ENCODE results near the gene CUBN. TPM values are rescaled to one million over a fixed set of nuclear protein-coding genes. Genes with fewer than 3 reads are reported as not detected.

CUBN gene
- total RNA-seq, 1 experiment from 2014 or later: not detected

GRCh38 chr10:16949816-16950215 lies 179.8 kb downstream of the CUBN start:
- H3K27ac ChIP-seq (ENCODE audit: low read length): no peak overlapping the region
- H3K36me3 ChIP-seq (ENCODE audit: insufficient read depth, low read length): no peaks in the 10 kb centered on the region
- no peaks in the 10 kb centered on the region for H3K79me2 ChIP-seq (ENCODE audit: low read length)
- no peaks in the 10 kb centered on the region for H3K4me1 ChIP-seq (ENCODE audit: low read length)
- H3K9me2 ChIP-seq (replicated peaks; ENCODE audit: insufficient read depth, low read length): no peaks in the 10 kb centered on the region
- H3K4me3 ChIP-seq (ENCODE audit: low read length): no peak overlapping the region
- no peak for DNase-seq
- H3K9me3 ChIP-seq (ENCODE audit: low read length): no peaks in the 10 kb centered on the region
- H3K9ac ChIP-seq (ENCODE audit: low read length): no peak overlapping the region
- H2AFZ ChIP-seq (ENCODE audit: low read length): no peak overlapping the region
- H3K27me3 ChIP-seq (ENCODE audit: low read length): no peaks in the 10 kb centered on the region
- no peaks in the 10 kb centered on the region for H4K20me1 ChIP-seq (ENCODE audit: insufficient read depth, low read depth, low read length)
- H3K4me2 ChIP-seq (ENCODE audit: low read depth, low read length, poor library complexity, severe bottlenecking): no peak overlapping the region

GRCh38 chr10:16948361-16948760 lies 181.2 kb downstream of the CUBN start:
- Histone ChIP-seq H3K36me3 (ENCODE audit: insufficient read depth, low read length) (no peaks in the 10 kb centered on the region), H3K27ac (ENCODE audit: low read length) (no peak overlapping the region), H3K27me3 (ENCODE audit: low read length) (no peaks in the 10 kb centered on the region), H3K9me2 (replicated peaks; ENCODE audit: insufficient read depth, low read length) (no peaks in the 10 kb centered on the region), H4K20me1 (ENCODE audit: insufficient read depth, low read depth, low read length) (no peaks in the 10 kb centered on the region), H2AFZ (ENCODE audit: low read length) (no peak overlapping the region), H3K4me1 (ENCODE audit: low read length) (no peaks in the 10 kb centered on the region), H3K9ac (ENCODE audit: low read length) (no peak overlapping the region), H3K9me3 (ENCODE audit: low read length) (no peaks in the 10 kb centered on the region), H3K4me2 (ENCODE audit: low read depth, low read length, poor library complexity, severe bottlenecking) (no peak overlapping the region), H3K4me3 (ENCODE audit: low read length) (no peak overlapping the region), H3K79me2 (ENCODE audit: low read length) (no peaks in the 10 kb centered on the region)
- no peak for DNase-seq

GRCh38 chr10:16947069-16947468 lies 182.5 kb downstream of the CUBN start:
- Histone ChIP-seq H3K9ac (ENCODE audit: low read length) (no peak overlapping the region), H3K36me3 (ENCODE audit: insufficient read depth, low read length) (no peaks in the 10 kb centered on the region), H3K4me1 (ENCODE audit: low read length) (no peaks in the 10 kb centered on the region), H3K79me2 (ENCODE audit: low read length) (no peaks in the 10 kb centered on the region), H3K9me3 (ENCODE audit: low read length) (no peaks in the 10 kb centered on the region), H3K4me2 (ENCODE audit: low read depth, low read length, poor library complexity, severe bottlenecking) (no peak overlapping the region), H3K9me2 (replicated peaks; ENCODE audit: insufficient read depth, low read length) (no peaks in the 10 kb centered on the region), H2AFZ (ENCODE audit: low read length) (no peak overlapping the region), H3K4me3 (ENCODE audit: low read length) (no peak overlapping the region), H3K27me3 (ENCODE audit: low read length) (no peaks in the 10 kb centered on the region), H3K27ac (ENCODE audit: low read length) (no peak overlapping the region), H4K20me1 (ENCODE audit: insufficient read depth, low read depth, low read length) (no peaks in the 10 kb centered on the region)
- DNase-seq: no peak

- H2AFZ ChIP-seq (ENCODE audit: low read length): no peak overlapping the region
- DNase-seq: no peak
- H3K27ac ChIP-seq (ENCODE audit: low read length): no peak overlapping the region
- no peaks in the 10 kb centered on the region for H3K4me1 ChIP-seq (ENCODE audit: low read length)
- H3K9me3 ChIP-seq (ENCODE audit: low read length): no peaks in the 10 kb centered on the region
- no peak overlapping the region for H3K9ac ChIP-seq (ENCODE audit: low read length)
- no peaks in the 10 kb centered on the region for H3K36me3 ChIP-seq (ENCODE audit: insufficient read depth, low read length)
- no peaks in the 10 kb centered on the region for H3K79me2 ChIP-seq (ENCODE audit: low read length)
- no peaks in the 10 kb centered on the region for H4K20me1 ChIP-seq (ENCODE audit: insufficient read depth, low read depth, low read length)
- H3K4me2 ChIP-seq (ENCODE audit: low read depth, low read length, poor library complexity, severe bottlenecking): no peak overlapping the region
- H3K4me3 ChIP-seq (ENCODE audit: low read length): no peak overlapping the region
- H3K27me3 ChIP-seq (ENCODE audit: low read length): no peaks in the 10 kb centered on the region
- H3K9me2 ChIP-seq (replicated peaks; ENCODE audit: insufficient read depth, low read length): no peaks in the 10 kb centered on the region
Measured at GRCh38 chr10:16945593-16945992, 184.0 kb downstream of the CUBN start.

- H2AFZ ChIP-seq (ENCODE audit: low read length): no peak overlapping the region
- H3K9ac ChIP-seq (ENCODE audit: low read length): no peak overlapping the region
- no peaks in the 10 kb centered on the region for H4K20me1 ChIP-seq (ENCODE audit: insufficient read depth, low read depth, low read length)
- H3K9me3 ChIP-seq (ENCODE audit: low read length): no peaks in the 10 kb centered on the region
- no peaks in the 10 kb centered on the region for H3K79me2 ChIP-seq (ENCODE audit: low read length)
- no peak overlapping the region for H3K27ac ChIP-seq (ENCODE audit: low read length)
- no peaks in the 10 kb centered on the region for H3K4me1 ChIP-seq (ENCODE audit: low read length)
- no peaks in the 10 kb centered on the region for H3K27me3 ChIP-seq (ENCODE audit: low read length)
- H3K9me2 ChIP-seq (replicated peaks; ENCODE audit: insufficient read depth, low read length): no peaks in the 10 kb centered on the region
- H3K4me2 ChIP-seq (ENCODE audit: low read depth, low read length, poor library complexity, severe bottlenecking): no peak overlapping the region
- no peak overlapping the region for H3K4me3 ChIP-seq (ENCODE audit: low read length)
- no peaks in the 10 kb centered on the region for H3K36me3 ChIP-seq (ENCODE audit: insufficient read depth, low read length)
- DNase-seq: no peak
Measured at GRCh38 chr10:16944986-16945385, 184.6 kb downstream of the CUBN start.

- Histone ChIP-seq H2AFZ (ENCODE audit: low read length) (no peak overlapping the region), H3K36me3 (ENCODE audit: insufficient read depth, low read length) (no peaks in the 10 kb centered on the region), H3K4me3 (ENCODE audit: low read length) (no peak overlapping the region), H3K4me2 (ENCODE audit: low read depth, low read length, poor library complexity, severe bottlenecking) (no peak overlapping the region), H3K9me3 (ENCODE audit: low read length) (no peaks in the 10 kb centered on the region), H3K4me1 (ENCODE audit: low read length) (no peaks in the 10 kb centered on the region), H3K27me3 (ENCODE audit: low read length) (no peaks in the 10 kb centered on the region), H3K79me2 (ENCODE audit: low read length) (no peaks in the 10 kb centered on the region), H3K27ac (ENCODE audit: low read length) (no peak overlapping the region), H3K9me2 (replicated peaks; ENCODE audit: insufficient read depth, low read length) (no peaks in the 10 kb centered on the region), H3K9ac (ENCODE audit: low read length) (no peak overlapping the region), H4K20me1 (ENCODE audit: insufficient read depth, low read depth, low read length) (no peaks in the 10 kb centered on the region)
- no peak for DNase-seq
Measured at GRCh38 chr10:16944402-16944801, 185.2 kb downstream of the CUBN start.

- Histone ChIP-seq H3K9ac (ENCODE audit: low read length) (no peak overlapping the region), H3K79me2 (ENCODE audit: low read length) (no peaks in the 10 kb centered on the region), H3K9me2 (replicated peaks; ENCODE audit: insufficient read depth, low read length) (no peaks in the 10 kb centered on the region), H3K9me3 (ENCODE audit: low read length) (no peaks in the 10 kb centered on the region), H3K4me1 (ENCODE audit: low read length) (no peaks in the 10 kb centered on the region), H3K27me3 (ENCODE audit: low read length) (no peaks in the 10 kb centered on the region), H3K36me3 (ENCODE audit: insufficient read depth, low read length) (no peaks in the 10 kb centered on the region), H3K4me3 (ENCODE audit: low read length) (no peak overlapping the region), H2AFZ (ENCODE audit: low read length) (no peak overlapping the region), H4K20me1 (ENCODE audit: insufficient read depth, low read depth, low read length) (no peaks in the 10 kb centered on the region), H3K4me2 (ENCODE audit: low read depth, low read length, poor library complexity, severe bottlenecking) (no peak overlapping the region), H3K27ac (ENCODE audit: low read length) (no peak overlapping the region)
- no peak for DNase-seq
Measured at GRCh38 chr10:16943295-16944285, 186.0 kb downstream of the CUBN start.

- Histone ChIP-seq H3K27me3 (ENCODE audit: low read length) (no peaks in the 10 kb centered on the region), H4K20me1 (ENCODE audit: insufficient read depth, low read depth, low read length) (no peaks in the 10 kb centered on the region), H3K4me1 (ENCODE audit: low read length) (no peaks in the 10 kb centered on the region), H3K79me2 (ENCODE audit: low read length) (no peaks in the 10 kb centered on the region), H3K9me2 (replicated peaks; ENCODE audit: insufficient read depth, low read length) (no peaks in the 10 kb centered on the region), H3K4me3 (ENCODE audit: low read length) (no peak overlapping the region), H3K36me3 (ENCODE audit: insufficient read depth, low read length) (no peaks in the 10 kb centered on the region), H3K27ac (ENCODE audit: low read length) (no peak overlapping the region), H3K4me2 (ENCODE audit: low read depth, low read length, poor library complexity, severe bottlenecking) (no peak overlapping the region), H3K9ac (ENCODE audit: low read length) (no peak overlapping the region), H3K9me3 (ENCODE audit: low read length) (no peaks in the 10 kb centered on the region), H2AFZ (ENCODE audit: low read length) (no peak overlapping the region)
- DNase-seq: no peak
Measured at GRCh38 chr10:16942381-16943078, 187.1 kb downstream of the CUBN start.
